ENCODE results near the gene ST3GAL3.

Gene ST3GAL3

DNA sequence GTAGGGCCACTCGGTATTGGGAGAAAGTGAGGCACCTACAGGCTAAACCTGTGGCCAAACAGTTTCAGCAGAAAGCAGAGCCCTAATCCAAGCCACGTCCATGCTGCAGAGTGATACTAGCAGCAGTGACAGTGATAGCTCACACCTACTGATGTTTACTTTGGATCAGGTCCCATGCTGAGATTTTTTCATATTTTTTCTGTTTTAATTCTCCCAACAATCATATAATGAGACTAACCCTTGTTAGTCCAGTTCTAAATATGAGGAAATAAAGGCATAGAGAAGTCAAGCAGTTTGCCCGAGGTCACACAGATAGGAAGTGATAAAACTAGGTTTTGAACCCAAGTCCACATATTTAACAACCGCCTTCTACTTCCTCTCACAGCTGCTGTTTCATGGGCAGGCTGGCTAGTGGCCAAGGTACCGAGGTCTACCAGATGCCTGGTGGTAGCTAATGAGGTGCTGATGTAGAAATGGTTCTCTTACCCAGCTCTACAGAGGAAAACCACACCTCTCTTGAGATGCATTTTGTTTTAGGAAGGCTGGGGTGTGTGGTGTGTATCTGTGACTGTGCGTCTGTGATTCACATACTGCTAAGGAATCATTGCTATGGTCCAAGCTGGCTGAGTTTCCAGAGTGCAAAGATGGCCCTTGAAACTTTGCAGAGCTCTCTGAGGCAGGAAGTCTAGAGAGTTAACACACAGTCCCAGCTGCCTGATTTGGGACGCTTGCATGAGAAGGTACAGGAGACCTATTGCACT is 146.0 kb downstream of the ST3GAL3 start:
- no peak for DNase-seq (ENCODE audit: extremely low read depth, low read depth)
- TF ChIP-seq, protein P1, sequence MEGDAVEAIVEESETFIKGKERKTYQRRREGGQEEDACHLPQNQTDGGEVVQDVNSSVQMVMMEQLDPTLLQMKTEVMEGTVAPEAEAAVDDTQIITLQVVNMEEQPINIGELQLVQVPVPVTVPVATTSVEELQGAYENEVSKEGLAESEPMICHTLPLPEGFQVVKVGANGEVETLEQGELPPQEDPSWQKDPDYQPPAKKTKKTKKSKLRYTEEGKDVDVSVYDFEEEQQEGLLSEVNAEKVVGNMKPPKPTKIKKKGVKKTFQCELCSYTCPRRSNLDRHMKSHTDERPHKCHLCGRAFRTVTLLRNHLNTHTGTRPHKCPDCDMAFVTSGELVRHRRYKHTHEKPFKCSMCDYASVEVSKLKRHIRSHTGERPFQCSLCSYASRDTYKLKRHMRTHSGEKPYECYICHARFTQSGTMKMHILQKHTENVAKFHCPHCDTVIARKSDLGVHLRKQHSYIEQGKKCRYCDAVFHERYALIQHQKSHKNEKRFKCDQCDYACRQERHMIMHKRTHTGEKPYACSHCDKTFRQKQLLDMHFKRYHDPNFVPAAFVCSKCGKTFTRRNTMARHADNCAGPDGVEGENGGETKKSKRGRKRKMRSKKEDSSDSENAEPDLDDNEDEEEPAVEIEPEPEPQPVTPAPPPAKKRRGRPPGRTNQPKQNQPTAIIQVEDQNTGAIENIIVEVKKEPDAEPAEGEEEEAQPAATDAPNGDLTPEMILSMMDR (IDR thresholded peaks at IDR 0.05; ENCODE audit: low read depth, low read length) = no peak

DNA sequence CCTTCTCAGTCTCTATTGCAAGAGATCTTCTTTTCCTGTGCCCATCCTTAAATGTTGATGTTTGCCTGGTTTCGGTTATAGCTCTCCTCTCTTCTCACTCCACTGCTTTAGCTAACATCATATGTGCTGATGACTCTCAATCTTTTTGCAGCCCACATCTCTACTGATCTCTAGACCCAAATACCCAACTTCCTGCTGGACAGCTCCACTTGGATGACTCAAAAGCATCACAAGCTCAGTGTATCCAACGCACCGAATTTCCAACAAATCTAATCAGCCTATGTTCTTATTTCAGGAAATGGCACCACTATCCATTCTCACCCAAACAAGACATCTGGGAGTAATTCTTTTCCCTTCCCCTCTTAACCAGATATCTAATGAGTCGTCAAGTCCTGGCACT is 147.1 kb downstream of the ST3GAL3 start:
- TF ChIP-seq, protein P1 (IDR thresholded peaks at IDR 0.05; ENCODE audit: low read depth, low read length) = no peak
- no peak for DNase-seq (ENCODE audit: extremely low read depth, low read depth)

DNA sequence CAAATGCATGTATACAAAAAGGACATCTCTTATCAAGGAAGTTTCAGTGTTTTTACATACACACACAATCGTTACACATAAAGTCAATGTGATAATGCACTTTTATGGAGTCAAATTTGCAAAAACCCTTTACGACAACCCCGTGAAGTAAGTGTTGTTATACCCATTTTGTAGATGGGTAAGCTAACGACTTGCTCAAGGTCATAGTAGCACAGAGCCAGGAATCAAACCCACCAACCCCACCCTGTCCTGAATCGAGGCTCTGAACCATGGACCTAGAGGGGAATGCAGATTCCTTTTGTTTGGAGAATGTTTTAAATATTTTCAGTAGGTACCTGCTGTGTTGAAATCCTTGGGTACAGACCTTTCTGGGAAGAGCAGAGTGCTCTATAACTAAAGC is 148.9 kb downstream of the ST3GAL3 start:
- DNase-seq (ENCODE audit: extremely low read depth, low read depth) = no peak
- TF ChIP-seq, protein P1 (IDR thresholded peaks at IDR 0.05; ENCODE audit: low read depth, low read length) = no peak

DNA sequence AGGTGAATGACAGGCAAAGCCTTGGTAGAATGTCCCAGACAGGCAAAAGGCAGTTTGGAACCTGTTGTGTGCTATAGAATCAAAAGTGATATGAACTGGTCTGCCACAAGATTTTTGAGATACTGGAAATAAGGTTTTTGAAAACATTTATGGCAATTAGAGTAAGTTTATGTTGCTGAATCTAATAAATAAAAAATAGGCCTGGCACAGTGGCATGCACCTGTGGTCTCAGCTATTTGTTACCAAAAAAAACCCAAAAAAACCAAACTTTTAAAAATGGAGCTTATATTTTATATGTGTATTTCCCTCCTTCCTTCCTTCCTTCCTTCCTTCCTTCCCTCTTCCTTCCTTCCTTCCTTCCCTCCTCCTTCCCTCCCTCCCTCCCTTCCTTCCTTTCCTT is 149.8 kb downstream of the ST3GAL3 start:
- TF ChIP-seq, protein P1 (IDR thresholded peaks at IDR 0.05; ENCODE audit: low read depth, low read length) = no peak
- no peak for DNase-seq (ENCODE audit: extremely low read depth, low read depth)

DNA sequence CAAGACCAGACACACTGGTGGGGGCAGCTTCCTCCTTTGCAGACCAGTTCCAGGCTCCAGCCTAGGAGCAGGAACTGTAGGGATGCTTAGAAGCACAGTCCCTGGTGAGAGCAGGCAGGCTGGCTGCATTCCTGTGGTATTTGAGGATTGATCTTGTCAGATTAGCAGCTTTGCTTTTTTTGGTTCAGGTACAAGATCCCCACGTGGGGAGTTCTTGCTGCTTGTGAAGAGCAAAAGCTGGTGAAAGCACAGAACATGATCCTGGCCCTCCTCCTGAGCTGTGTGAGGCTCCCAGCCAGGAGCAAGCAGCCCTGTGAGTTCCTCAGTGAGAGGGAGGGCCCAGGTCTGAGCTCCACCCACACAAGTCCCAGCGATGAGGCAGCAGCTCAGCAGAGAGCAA is 151.0 kb downstream of the ST3GAL3 start:
- TF ChIP-seq, protein P1 (IDR thresholded peaks at IDR 0.05; ENCODE audit: low read depth, low read length) = no peak
- peak; percentile 90 for DNase-seq (ENCODE audit: extremely low read depth, low read depth)

DNA sequence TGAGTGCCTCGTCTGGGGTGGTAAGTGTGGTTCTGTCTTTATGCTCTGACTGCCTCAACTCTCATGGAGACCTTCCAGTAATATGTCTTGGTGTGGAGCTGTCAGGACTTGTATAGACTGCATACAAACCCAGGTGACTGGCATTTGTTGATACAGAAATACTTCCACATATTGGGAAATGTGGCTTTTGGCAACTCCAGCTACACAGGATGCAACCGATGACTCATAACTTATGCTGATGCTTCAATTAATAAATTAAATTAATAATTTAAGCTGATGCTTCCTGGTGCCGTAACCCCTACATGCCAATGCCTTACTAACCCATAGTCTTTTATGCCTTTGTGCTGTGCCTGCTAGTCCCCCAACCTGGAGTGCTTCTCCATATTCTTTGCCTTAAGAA is 154.0 kb downstream of the ST3GAL3 start:
- TF ChIP-seq, protein P1 (IDR thresholded peaks at IDR 0.05; ENCODE audit: low read depth, low read length) = no peak
- DNase-seq (ENCODE audit: extremely low read depth, low read depth) = no peak

DNA sequence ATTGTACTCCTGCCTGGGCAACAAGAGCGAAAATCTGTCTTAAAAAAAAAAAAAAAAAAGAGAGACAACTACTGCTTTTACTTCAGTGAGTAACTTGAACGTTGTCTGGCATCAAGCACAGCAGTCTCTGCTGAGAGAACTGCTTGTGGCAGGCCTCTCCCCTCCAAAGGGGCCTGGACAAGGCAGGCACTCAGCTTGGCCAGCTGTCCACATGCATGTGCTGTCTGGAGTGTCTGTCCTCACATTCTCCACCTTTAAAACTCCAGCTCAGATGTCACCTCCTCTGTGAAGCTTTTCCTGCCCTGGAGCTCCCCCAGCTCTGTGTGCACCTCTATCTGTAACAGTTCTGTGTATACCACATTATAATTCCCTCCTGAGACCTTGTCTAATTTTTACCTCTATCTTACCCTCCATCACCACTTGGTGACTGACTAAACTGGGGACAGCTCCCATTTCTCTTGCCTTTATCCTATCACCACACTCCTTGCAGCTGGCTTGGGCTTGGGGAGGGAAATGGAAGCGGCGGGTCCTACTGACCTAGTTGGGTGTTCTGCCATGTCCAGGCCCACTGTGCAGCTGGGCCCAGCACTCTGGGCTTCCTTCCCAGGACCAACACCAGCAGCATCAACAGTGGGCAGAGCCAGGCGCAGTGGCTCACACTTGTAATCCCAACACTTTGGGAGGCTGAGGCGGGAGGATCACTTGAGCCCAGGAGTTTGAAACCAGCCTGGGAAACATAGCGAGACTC is 154.8 kb downstream of the ST3GAL3 start:
- no peak for DNase-seq (ENCODE audit: extremely low read depth, low read depth)
- TF ChIP-seq, protein P1 (IDR thresholded peaks at IDR 0.05; ENCODE audit: low read depth, low read length) = no peak

All from AG09319 (cell line).